K562 (cell line): ENCODE data around the gene ZNF277. TPM values are rescaled to one million over a fixed set of nuclear protein-coding genes. Genes with fewer than 3 reads are reported as not detected.

Experiments
- ATAC-seq: fragments of 200-7000 bp; cut with Tn5 transposase; 3 replicates; pipeline ENCODE4 v1.9.1; 2020; ENCODE audit warnings: moderate library complexity
- BruUV-seq: library from RNA; stranded (reverse); fragments of 400-500 nt; replicated peaks from 2 replicates; lab custom pipeline; 2021; lab: Mats Ljungman, UMichigan
- CTCF ChIA-PET: fragments of 300-600 bp; formaldehyde crosslinking; extraction: SDS; loops from one replicate; lab custom pipeline; 2021; ENCODE audit warnings: low intra/inter-chr PET ratio; lab: Yijun Ruan, JAX
- POLR2A ChIA-PET: fragments of 300-600, 350-650 bp; sonication (Branson Sonifier 250); formaldehyde crosslinking; extraction: SDS; loops from one replicate; lab custom pipeline; 2021; ENCODE audit warnings: antibody characterized with exemption, inconsistent platforms; lab: Yijun Ruan, JAX
- DNase-seq, 4 experiments: peaks; one replicate each; pipeline versions ENCODE4 v3.0.0 to v3.0.0-alpha.2; 2011 to 2018; ENCODE audit warnings: low spot score in 3 of 4, mixed read lengths in 3 of 4; ENCODE audit errors: extremely low read depth in 1 of 4
- FAIRE-seq: peaks from 2 replicates; lab custom pipeline; 2011; peaks lifted over from hg19 to GRCh38; lab: Jason Lieb, UNC
- H2AFZ ChIP-seq: 2 replicates; pipeline ENCODE4 v1.6.0; 2011; ENCODE audit warnings: low read depth, low read length, control low read depth, inconsistent platforms
- H3K27ac ChIP-seq: fragments of 200-600 bp; 3 replicates; pipeline ENCODE4 v1.8.0; 2011; ENCODE audit warnings: low read depth, mild to moderate bottlenecking, control low read depth, inconsistent platforms, low read length, moderate library complexity, mixed read lengths; ENCODE audit errors: extremely low read depth
- H3K27me3 ChIP-seq, 2 experiments: fragments of 300-600 bp in 1 of 2; 2 replicates in 1 of 2; 3 replicates in 1 of 2; pipeline versions ENCODE4 v1.6.0 to v1.8.0; 2011; ENCODE audit warnings: inconsistent platforms in 2 of 2, low read length in 2 of 2, mild to moderate bottlenecking in 1 of 2, mixed read lengths in 1 of 2, moderate library complexity in 1 of 2; ENCODE audit not compliant: control insufficient read depth in 2 of 2, insufficient read depth in 2 of 2
- H3K36me3 ChIP-seq: fragments of 300-600 bp; 3 replicates; pipeline ENCODE4 v1.8.0; 2011; ENCODE audit warnings: mild to moderate bottlenecking, low read length, inconsistent platforms; ENCODE audit not compliant: control insufficient read depth, insufficient read depth
- H3K4me1 ChIP-seq, 2 experiments: fragments of 200-600 bp in 1 of 2; replicated peaks in 1 of 2; 2 replicates in 1 of 2; 3 replicates in 1 of 2; pipeline versions ENCODE4 v1.5.1 to v1.8.0; 2011; ENCODE audit warnings: inconsistent platforms in 2 of 2, low read length in 2 of 2, mild to moderate bottlenecking in 1 of 2, mixed read lengths in 1 of 2, moderate library complexity in 1 of 2; ENCODE audit not compliant: control insufficient read depth in 2 of 2, insufficient read depth in 2 of 2
- H3K4me2 ChIP-seq: 2 replicates; pipeline ENCODE4 v1.6.1; 2011; ENCODE audit warnings: low read length, control low read depth, inconsistent platforms, mixed read lengths; ENCODE audit not compliant: insufficient read depth
- H3K4me3 ChIP-seq: fragments of 200-600 bp; sonication (generic), shearing (Covaris generic); 2 replicates; pipeline ENCODE4 v1.5.1; 2016; ENCODE audit warnings: control low read depth, inconsistent platforms
- H3K79me2 ChIP-seq: fragments of 200-600 bp; 3 replicates; pipeline ENCODE4 v1.8.0; 2011; ENCODE audit warnings: low read length, inconsistent platforms; ENCODE audit not compliant: control insufficient read depth, insufficient read depth
- H3K9ac ChIP-seq, 2 experiments: 2 replicates each; pipeline versions ENCODE4 v1.6.0 to v1.6.1; 2011; ENCODE audit warnings: low read depth in 2 of 2, low read length in 2 of 2, control low read depth in 1 of 2, inconsistent platforms in 1 of 2, mild to moderate bottlenecking in 1 of 2, mixed read lengths in 1 of 2; ENCODE audit not compliant: insufficient read depth in 1 of 2
- H3K9me1 ChIP-seq: one replicate; pipeline ENCODE4 v1.6.0; 2011; ENCODE audit warnings: inconsistent platforms, mild to moderate bottlenecking, low read length, moderate library complexity; ENCODE audit not compliant: control insufficient read depth, insufficient read depth
- H3K9me3 ChIP-seq: replicated peaks from 2 replicates; pipeline ENCODE4 v1.5.1; 2011; ENCODE audit warnings: low read depth, low read length, inconsistent platforms; ENCODE audit not compliant: control insufficient read depth, insufficient read depth
- H4K20me1 ChIP-seq: replicated peaks from 2 replicates; pipeline ENCODE4 v1.6.1; 2011; ENCODE audit warnings: low read length, inconsistent platforms, mixed read lengths; ENCODE audit not compliant: control insufficient read depth, insufficient read depth
- BRCA1 ChIP-seq, 2 experiments: fragments of 450-650 bp in 1 of 2; sonication (generic) in 1 of 2; formaldehyde crosslinking in 1 of 2; IDR thresholded peaks; 2 replicates each; pipeline versions ENCODE4 v1.5.0 to v1.6.1; 2017 to 2020; ENCODE audit warnings: mild to moderate bottlenecking in 1 of 2, missing genetic modification reagents in 1 of 2
- EZH2 ChIP-seq: IDR thresholded peaks from 2 replicates; pipeline ENCODE4 v1.6.1; 2012; ENCODE audit warnings: low read depth, mild to moderate bottlenecking, inconsistent platforms, low read length, borderline replicate concordance
- RHOXF2B ChIP-seq: fragments of 250-450 bp; sonication (Bioruptor Pico); conservative IDR thresholded peaks from 2 replicates; pipeline ENCODE4 v1.5.1; 2021
- ZNF224 ChIP-seq: sonication (generic); formaldehyde crosslinking; IDR thresholded peaks from 2 replicates; pipeline ENCODE4 v1.8.0; 2022; ENCODE audit warnings: mild to moderate bottlenecking, missing genetic modification reagents
- WGBS: fragments of 100-300 bp; shearing (Covaris generic); methylation state at CpG from one replicate; pipeline ENCODE4 v1.1.6; 2016; ENCODE audit warnings: low coverage, mixed read lengths; ENCODE audit not compliant: insufficient coverage; ENCODE audit errors: missing lambda C conversion rate; 5-methylcytosine and 5-hydroxymethylcytosine counted together
- in situ Hi-C: fragments of 300-500 bp; cut with MboI; formaldehyde crosslinking; loops from 4 replicates; pipeline ENCODE4 v1.15.0; 2018; ENCODE audit warnings: inconsistent platforms, mixed read lengths
- intact Hi-C: fragments of 100-400 bp; cut with micrococcal nuclease; formaldehyde crosslinking; loops from 2 replicates; pipeline ENCODE4 v1.14.2; 2022
- polyA plus RNA-seq, 8 experiments: library from polyadenylated mRNA; depleted of rRNA in 4 of 8; stranded (reverse) in 5 of 8; unstranded in 3 of 8; fragments of >200 nt; fragmentation: Nextera tagmentation in 2 of 8; fragmentation: Illumina TruSeq in 1 of 8; extraction: Ambion mirVana in 2 of 8; extraction: Trizol in 1 of 8; gene quantifications; 2 replicates each; pipeline versions ENCODE4 v1.2.1 to v1.2.3, GENCODE V29; 2011 to 2014; ENCODE audit warnings: inconsistent platforms in 1 of 8, missing spikeins in 1 of 8
- total RNA-seq, 7 experiments: library from RNA; depleted of rRNA in 6 of 7; stranded (reverse); fragments of >200 nt in 6 of 7; fragmentation: Illumina TruSeq in 2 of 7; extraction: Trizol in 2 of 7; gene quantifications; 2 replicates each; pipeline versions ENCODE4 v1.2.1 to v1.2.3, GENCODE V29; 2011 to 2021; ENCODE audit warnings: low replicate concordance in 1 of 7
- TF ChIP-seq, protein P1 (sequence below): fragments of 250-450 bp; sonication (Bioruptor Pico); IDR thresholded peaks from 2 replicates; pipeline ENCODE4 v1.6.1; 2021; ENCODE audit warnings: mild to moderate bottlenecking
- TF ChIP-seq, protein P2 (sequence below): fragments of 450-650 bp; IDR thresholded peaks from 2 replicates; pipeline ENCODE4 v1.7.0; 2016; ENCODE audit warnings: borderline replicate concordance

Gene ZNF277
- total and polyA plus RNA-seq, 9 of the 15 experiments (the other 6 are each of a cell fraction or from before 2014, with no cell fraction given): 18.8 to 33.5 (median 27.7) TPM

DNA sequence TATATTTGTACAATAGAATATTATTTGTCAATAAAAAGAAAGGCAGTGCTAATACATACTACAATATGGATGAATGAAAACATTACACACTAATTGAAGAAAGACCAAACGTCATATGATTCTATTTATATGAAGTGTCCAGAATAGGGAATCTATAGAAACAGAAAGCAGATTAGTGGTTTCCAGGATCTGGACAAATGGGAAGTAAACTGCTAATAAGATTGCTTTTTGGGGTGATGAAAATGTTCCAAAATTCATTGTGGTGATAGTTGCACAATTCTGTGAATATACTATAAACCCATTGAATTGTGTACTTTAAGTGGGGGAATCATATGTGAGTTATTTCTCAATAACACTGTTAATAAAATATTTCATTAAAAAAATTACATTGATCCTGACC lies 165.6 kb downstream of the ZNF277 start:
- in situ Hi-C loops: no loop called here
- Histone ChIP-seq H3K9ac (no peak overlapping the region), H3K9me1 (no peaks in the 10 kb centered on the region), H3K4me3 (no peak overlapping the region), H3K4me2 (no peak overlapping the region), H4K20me1 (no peaks in the 10 kb centered on the region), H3K36me3 (no peaks in the 10 kb centered on the region), H3K9me3 (no peaks in the 10 kb centered on the region), H3K79me2 (no peaks in the 10 kb centered on the region), H2AFZ (no peak overlapping the region), H3K27ac (no peak overlapping the region), H3K27me3 (peaks cover under 1 to 5% of the 10 kb centered on the region in 2 experiments; a peak in 4 of 5 replicates), H3K4me1 (no peaks in the 10 kb centered on the region)
- WGBS: 0% methylated on average over 1 of the region's 1 CpG
- no TSS peak for BruUV-seq
- TF ChIP-seq ZNF224 (CRISPR knock-in tag) (no peak), EZH2 (no peak), BRCA1 (IDR thresholded peaks at IDR 0.05) (no peak), BRCA1 (CRISPR knock-in tag; IDR thresholded peaks at IDR 0.05) (no peak), RHOXF2B (CRISPR knock-in tag) (no peak)
- TF ChIP-seq, protein P1, sequence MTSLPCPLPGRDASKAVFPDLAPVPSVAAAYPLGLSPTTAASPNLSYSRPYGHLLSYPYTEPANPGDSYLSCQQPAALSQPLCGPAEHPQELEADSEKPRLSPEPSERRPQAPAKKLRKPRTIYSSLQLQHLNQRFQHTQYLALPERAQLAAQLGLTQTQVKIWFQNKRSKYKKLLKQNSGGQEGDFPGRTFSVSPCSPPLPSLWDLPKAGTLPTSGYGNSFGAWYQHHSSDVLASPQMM (CRISPR knock-in tag): no peak
- TF ChIP-seq, protein P2, sequence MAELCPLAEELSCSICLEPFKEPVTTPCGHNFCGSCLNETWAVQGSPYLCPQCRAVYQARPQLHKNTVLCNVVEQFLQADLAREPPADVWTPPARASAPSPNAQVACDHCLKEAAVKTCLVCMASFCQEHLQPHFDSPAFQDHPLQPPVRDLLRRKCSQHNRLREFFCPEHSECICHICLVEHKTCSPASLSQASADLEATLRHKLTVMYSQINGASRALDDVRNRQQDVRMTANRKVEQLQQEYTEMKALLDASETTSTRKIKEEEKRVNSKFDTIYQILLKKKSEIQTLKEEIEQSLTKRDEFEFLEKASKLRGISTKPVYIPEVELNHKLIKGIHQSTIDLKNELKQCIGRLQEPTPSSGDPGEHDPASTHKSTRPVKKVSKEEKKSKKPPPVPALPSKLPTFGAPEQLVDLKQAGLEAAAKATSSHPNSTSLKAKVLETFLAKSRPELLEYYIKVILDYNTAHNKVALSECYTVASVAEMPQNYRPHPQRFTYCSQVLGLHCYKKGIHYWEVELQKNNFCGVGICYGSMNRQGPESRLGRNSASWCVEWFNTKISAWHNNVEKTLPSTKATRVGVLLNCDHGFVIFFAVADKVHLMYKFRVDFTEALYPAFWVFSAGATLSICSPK: no peak
- no peak for DNase-seq
- ChIA-PET POLR2A (interaction anchor here (0.6 to 0.7 kb wide), 2 partner anchors 11 to 30 kb away, joined by 3 read pairs; no protein-coding TSS in a partner anchor), CTCF (no interaction called here)
- intact Hi-C loops: no loop called here
- no peak for ATAC-seq
- no peak for FAIRE-seq
